ENCODE measurements around the gene CLEC4G. TPM values are rescaled to one million over a fixed set of nuclear protein-coding genes. Genes with fewer than 3 reads are reported as not detected.

CLEC4G gene
- total RNA-seq, 1 experiment from 2014 or later: not detected

DNA sequence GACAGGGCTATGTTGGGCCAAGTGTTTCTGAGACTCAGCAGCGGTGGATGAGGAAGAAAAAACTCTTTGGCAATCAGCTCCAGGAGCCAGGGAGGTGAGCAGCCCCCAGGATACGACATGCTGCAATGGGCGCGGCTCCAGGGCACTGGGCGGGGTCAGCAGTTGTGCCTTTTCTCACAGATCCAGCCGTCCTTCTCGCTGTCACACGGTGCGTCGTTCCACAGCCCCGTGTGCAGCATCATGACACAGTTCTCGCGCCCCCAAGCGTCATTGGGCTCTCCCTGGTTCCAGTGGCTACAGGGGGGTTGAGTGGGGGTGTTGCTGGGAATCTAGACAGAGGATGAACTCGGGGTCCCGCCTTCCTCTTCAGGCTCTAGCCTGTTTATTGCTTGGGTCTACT lies 2.7 kb downstream of the CLEC4G start:
- no peak for DNase-seq (ENCODE audit: low read depth)

GRCh38 chr19:7725791-7726190 lies 6.1 kb downstream of the CLEC4G start:
- DNase-seq (ENCODE audit: low read depth): no peak

- no peak for DNase-seq (ENCODE audit: low read depth)
Observed at GRCh38 chr19:7722231-7722651, 9.7 kb downstream of the CLEC4G start.

GRCh38 chr19:7720351-7720750 lies 11.6 kb downstream of the CLEC4G start:
- peak; percentile 20 for DNase-seq (ENCODE audit: low read depth)

GRCh38 chr19:7718668-7719067 lies 13.2 kb downstream of the CLEC4G start:
- no peak for DNase-seq (ENCODE audit: low read depth)

DNA sequence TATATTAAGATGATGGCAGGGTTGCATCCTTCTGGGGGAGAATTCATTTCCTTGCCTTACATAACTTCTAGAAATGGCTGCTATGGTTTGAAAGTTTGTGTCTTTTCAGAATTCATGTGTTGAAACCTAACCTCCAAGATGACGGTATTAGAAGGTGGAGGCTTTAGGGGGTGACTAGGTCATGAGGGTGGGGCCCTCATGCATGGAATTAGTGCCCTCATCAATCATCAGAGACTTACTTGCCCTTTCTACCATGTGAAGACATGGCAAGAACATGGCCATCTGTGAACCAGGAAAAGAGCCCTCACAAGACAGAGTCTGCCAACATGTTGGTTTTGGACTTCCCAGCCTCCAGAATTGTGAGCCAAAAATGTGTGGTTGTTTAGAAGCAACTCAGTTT lies 15.1 kb downstream of the CLEC4G start:
- DNase-seq (ENCODE audit: low read depth): no peak

DNA sequence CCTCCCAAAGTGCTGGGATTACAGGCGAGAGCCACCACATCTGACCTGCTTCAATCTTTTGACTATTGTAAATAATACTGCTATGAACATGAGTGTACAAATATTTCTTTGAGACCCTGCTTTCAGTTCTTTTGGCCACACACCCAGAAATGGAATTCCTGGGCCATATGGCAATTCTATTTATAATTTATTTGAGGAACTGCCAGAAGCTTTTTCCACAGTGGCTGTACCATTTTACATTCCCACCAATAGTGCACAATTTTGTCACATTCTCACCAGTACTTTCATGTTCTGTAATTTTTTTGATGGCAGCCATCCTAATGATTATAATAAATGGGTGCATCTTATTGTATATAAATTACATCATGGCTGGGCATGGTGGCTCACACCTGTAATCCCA lies 16.2 kb downstream of the CLEC4G start:
- no peak for DNase-seq (ENCODE audit: low read depth)

- no peak for DNase-seq (ENCODE audit: low read depth)
Observed at GRCh38 chr19:7710616-7711015, 21.3 kb downstream of the CLEC4G start.

DNA sequence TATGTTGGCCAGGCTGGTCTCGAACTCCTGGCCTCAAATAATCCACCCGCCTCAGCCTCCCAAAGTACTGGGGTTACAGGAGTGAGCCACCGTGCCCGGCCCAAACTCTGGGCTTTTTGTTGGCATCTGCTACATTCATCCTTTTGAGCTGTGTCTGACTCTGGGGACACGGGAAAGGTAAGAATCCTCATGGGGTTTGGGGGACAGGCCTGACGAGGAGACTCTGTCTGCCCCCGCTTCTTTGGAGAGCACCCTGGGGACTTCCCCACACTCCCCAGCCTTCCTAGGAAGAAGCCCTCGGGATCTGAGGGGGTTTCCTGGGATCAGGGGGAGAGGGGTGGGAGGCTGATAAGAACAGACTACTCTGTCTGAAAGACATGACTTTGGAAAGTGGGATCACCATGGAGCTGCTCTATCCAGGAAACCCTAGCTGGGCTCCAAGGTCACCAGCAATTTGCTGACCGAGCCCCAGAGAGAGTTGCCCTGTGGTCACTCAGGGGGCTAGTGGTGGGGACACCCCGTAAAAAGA lies 21.9 kb downstream of the CLEC4G start:
- DNase-seq (ENCODE audit: low read depth): no peak

DNA sequence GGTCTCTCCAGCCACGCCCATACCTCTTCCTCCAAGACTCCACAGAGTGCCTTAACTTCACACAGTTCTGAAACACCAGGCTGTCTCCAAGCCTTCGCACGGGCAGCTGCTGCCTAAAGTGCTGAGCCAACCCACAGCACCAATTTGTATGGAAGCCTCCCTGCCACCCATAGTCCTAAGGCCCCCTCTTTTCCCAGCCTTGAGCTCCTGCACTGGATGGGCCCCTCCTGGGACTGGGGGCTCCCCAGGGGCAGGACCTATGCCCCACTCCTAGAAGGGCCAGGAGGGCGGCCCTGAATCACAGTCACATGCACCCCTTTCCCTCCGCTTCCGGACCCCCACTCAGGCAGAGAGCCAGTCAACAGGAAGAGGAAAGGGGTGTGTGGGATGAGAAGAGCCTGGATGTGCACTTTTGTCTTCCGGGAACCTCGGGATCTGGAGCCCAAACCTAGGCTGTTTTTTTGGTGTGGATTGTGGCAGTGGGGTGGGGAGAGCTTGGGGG lies 24.9 kb downstream of the CLEC4G start:
- no peak for DNase-seq (ENCODE audit: low read depth)

DNA sequence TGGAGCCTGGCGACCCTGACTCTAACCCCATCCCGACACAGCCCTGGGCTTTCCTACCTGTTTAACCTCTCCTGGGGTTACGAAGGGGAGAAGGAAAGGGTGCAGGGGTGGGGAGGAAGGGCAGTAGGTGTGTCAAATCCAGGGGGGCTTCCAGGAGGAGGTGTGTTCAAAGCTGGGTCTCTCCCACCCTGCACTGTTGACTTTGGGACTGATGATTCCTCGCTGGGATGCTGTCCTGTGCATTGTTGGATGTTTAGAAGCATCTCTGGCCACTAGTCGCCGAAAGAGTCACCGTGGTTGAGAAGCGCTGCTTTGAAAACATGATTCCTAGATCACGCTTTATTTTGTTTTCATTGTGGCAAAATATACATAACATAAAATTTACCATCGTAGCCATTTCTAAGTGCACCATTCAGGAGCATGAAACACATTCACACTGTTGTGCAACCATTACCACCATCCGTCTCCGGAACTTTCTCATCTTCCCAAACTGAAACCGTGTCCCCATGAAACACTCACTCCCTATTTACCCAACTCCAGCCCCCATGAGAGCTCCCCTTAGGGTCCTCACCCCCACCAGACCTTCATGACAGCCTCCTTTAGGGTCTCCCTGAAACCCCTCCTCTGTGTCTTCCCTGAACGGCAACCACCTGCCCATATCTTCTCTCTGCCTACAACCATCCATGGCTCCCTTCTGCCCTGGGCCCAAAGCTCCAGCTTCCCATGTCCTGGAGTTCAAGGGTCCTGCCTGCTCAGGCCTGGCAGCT lies 25.5 kb downstream of the CLEC4G start:
- DNase-seq (ENCODE audit: low read depth): no peak

DNA sequence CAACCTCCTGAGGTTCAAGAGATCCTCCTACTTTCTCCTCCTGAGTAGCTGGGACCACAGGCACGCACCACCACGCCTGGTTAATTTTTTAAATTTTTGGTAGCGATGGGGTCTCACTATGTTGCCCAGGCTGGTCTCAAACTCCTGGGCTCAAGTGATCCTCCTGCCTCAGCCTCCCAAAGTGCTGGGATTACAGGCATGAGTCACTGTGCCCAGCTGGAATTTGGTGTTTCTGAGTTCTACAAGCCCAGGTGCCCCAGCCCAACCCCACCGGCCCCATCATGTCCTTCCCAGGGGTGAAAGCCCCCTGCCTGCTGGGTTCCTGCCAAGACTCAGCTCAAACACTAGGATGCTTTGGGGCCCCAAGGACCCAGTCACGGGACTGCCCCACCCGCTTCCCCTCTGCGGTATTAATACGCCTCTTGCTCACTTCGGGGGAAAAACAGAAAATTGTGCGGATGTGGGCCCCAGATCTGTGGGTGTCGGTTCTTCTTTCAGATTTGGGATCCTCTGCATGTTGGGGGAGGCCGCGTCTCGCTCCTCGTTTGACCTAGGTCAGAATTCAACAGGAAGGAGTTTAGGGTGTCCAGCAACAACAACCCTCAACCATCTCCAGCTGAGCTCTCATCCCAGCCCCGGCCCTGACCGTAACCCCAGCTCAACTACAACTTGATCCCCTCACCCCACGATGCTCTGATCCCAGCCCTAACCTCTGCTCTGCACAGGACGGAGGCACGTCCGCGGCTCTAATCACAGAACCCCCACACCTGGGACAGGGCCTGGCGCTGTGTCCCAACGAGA lies 26.3 kb downstream of the CLEC4G start:
- no peak for DNase-seq (ENCODE audit: low read depth)

GRCh38 chr19:7704280-7705060 lies 27.4 kb downstream of the CLEC4G start:
- no peak for DNase-seq (ENCODE audit: low read depth)

DNA sequence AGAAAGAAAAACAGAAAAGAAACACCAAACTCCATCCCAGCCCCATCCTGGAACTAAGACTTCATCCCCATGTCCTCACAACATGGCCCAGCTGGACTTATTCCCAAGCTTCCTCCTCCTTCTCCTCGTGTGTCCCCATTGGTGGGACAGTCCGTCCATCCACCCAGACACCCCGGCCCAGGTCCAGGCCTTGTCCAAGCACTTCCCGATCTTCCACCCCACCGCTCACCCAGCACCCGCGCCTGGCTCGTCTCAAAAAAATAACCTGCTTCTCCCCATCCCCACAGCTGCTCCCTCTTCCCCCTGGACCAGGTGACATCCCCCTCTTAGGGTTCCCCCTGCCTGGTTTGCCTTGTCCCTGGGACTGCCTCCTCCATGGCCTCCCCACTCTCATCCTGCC lies 28.6 kb downstream of the CLEC4G start:
- no peak for DNase-seq (ENCODE audit: low read depth)

- no peak for DNase-seq (ENCODE audit: low read depth)
Observed at GRCh38 chr19:7701654-7702457, 30.1 kb downstream of the CLEC4G start, which contains the start of gene FCER2. FCER2 (minus strand) TSS chr19:7702131; CDS start chr19:7699760, 2,371 bp downstream.

GRCh38 chr19:7701049-7701653 lies 30.8 kb downstream of the CLEC4G start:
- no peak for DNase-seq (ENCODE audit: low read depth)

DNA sequence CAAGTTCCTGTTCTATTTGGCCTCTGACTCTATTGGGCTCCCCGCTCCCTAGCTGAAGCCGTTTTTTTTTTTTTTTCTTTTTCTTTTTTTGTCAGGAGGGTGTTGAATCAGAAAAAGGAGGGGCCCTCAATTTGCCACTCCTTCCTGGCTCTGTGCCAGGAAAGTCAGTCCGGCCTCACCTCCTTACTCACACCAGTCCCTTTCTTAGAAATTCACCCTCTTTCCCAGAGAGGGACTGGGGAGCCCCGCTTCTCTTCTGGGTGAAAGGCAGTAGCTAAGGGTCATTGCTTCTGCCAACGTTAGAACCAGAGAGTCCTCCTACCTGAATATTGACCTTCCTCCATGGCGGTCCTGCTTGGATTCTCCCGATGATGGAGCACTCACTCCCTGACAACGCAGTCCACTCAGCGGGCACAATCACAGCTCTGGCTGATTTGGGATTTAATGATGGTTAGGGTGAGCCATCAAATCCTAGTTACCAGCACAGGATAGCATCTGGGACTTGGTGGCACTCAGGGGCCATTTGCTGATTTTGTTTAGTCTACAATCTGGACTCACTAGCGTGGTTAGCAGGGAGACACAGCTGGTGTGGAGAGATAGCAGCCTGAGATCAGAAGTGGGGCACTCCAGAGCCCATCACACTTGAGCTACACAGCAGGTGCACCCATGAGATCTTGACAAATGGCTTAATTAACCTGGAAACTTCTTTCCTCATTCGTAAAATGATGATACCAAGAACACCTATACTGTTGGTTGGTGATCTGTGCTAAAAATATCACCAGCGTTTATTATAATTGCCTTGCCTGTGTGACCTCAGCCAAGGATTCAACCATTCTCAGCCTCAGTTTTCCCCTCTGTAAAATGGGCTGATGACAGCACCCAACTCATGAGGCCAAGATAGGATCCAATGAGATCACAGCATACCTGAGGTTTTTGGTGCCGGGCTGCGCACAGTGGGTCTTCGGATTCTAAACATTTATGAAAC lies 32.2 kb downstream of the CLEC4G start:
- DNase-seq (ENCODE audit: low read depth): peak; percentile 34

DNA sequence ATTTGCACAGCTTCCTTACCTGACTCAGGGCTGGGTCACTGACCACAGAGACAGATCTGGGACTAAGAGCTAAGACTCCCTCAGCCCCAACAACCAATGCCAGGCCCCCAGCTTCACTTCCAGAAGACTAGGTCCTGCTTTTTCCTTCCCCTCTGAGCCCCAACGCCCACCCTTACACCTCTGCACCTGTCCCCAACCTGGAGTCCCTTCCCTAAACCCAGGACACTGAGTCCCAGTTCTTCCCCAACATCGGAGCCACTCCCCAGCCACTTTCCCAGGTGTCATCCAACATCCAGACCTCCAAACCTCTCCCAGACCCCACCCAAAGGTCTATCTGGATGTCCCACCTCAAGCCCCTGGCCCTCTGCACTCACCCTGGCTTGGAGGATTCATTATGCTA lies 32.9 kb downstream of the CLEC4G start:
- DNase-seq (ENCODE audit: low read depth): no peak

DNA sequence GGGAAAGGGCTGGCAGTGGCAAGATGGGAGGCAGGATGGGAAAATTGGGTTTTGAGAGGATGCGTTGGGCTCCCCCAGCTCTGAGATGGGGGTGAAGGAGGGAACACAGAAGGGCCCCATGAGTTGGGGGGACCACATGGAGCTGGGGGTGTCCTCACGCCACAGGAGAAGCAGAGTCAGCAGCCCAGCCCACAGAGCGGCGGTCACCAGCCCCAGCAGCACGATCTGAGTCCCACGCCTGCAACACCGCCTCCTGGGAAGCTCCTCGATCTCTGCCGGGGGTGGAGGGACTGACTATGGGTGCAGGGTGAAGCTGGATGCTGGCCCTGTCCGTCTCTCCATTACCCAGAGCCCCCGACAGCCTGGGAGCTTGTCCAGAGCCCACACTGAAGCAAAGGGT lies 33.3 kb downstream of the CLEC4G start:
- no peak for DNase-seq (ENCODE audit: low read depth)

Data from M059J (cell line).